GM21515 (cell line): Measurements from ENCODE around the gene HEG1.
"Not testable (repeated sequence)": the region's sequence is repeated elsewhere in the genome, so short reads cannot be mapped to it uniquely, and the experiment has no call there.

Experiments
- ATAC-seq: cut with Tn5 transposase; IDR thresholded peaks from one replicate; pipeline ENCODE4 v1.9.1; 2021; ENCODE audit not compliant: unreplicated experiment

Gene HEG1, protein sequence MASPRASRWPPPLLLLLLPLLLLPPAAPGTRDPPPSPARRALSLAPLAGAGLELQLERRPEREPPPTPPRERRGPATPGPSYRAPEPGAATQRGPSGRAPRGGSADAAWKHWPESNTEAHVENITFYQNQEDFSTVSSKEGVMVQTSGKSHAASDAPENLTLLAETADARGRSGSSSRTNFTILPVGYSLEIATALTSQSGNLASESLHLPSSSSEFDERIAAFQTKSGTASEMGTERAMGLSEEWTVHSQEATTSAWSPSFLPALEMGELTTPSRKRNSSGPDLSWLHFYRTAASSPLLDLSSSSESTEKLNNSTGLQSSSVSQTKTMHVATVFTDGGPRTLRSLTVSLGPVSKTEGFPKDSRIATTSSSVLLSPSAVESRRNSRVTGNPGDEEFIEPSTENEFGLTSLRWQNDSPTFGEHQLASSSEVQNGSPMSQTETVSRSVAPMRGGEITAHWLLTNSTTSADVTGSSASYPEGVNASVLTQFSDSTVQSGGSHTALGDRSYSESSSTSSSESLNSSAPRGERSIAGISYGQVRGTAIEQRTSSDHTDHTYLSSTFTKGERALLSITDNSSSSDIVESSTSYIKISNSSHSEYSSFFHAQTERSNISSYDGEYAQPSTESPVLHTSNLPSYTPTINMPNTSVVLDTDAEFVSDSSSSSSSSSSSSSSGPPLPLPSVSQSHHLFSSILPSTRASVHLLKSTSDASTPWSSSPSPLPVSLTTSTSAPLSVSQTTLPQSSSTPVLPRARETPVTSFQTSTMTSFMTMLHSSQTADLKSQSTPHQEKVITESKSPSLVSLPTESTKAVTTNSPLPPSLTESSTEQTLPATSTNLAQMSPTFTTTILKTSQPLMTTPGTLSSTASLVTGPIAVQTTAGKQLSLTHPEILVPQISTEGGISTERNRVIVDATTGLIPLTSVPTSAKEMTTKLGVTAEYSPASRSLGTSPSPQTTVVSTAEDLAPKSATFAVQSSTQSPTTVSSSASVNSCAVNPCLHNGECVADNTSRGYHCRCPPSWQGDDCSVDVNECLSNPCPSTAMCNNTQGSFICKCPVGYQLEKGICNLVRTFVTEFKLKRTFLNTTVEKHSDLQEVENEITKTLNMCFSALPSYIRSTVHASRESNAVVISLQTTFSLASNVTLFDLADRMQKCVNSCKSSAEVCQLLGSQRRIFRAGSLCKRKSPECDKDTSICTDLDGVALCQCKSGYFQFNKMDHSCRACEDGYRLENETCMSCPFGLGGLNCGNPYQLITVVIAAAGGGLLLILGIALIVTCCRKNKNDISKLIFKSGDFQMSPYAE (N-terminal part only)

DNA sequence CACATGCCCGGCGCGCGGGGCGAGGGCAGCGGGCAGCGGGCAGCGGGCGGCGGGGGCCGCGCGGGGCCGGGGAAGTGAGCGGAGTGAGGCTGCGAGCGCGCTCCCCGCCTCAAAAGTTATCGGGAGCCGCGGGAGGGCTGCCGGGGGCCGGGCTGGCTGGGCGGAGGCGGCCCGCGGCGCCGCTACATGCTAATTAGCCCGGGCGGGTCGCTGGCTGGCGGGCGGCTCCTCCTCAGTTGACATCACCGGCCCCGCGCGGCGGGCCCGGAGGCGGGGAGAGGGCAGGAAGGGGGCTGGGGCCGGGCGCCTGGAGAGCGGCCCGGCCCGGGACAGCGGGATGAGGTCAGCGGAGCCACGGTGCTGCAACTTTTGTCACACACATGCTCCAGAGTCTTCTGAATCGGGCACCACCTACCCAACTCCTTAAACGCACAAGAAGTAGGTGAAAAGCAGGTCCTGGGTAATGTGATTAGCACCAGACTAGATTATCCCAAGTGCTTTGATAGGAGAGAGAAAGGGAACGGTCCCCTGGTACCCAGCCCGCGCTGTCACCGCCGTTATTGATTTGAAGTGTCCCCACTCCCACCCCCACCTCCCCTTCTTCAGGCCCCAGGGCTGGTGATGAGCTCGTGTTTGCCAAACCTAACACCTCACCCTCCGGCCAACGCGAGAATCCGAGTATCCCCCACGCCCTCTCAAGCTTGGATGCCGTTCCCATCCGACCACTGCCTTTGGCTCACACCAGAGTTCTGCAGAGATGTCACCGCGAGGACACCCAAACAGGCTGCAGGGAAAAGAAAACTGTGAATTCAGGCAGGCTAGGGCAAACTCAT, at the start of gene HEG1:
Gene HEG1 (minus strand): TSS at position 85 of the 833 bp plus-strand sequence. CDS start 107 bp downstream, outside the sequence.
- peak; percentile 52 for ATAC-seq

DNA sequence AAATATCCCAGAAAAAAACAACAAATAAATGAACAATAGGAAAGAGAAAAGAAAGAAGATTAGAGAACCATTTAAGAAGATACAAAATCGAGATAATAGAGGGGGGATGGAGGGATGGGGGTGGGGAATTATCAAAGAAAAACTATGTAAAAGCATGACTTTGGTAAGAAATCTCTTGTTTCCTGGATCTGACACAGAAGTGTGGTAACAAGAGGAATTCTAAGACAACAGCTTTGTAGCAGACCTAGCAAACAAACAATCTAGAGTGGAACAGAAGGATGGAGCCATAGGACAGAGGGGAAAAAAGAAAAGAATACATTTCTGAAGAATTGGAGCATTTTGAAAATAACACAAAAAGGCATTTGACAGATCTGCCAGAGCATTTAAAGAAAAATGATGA, 49.3 kb upstream of the HEG1 start:
- no peak for ATAC-seq

DNA sequence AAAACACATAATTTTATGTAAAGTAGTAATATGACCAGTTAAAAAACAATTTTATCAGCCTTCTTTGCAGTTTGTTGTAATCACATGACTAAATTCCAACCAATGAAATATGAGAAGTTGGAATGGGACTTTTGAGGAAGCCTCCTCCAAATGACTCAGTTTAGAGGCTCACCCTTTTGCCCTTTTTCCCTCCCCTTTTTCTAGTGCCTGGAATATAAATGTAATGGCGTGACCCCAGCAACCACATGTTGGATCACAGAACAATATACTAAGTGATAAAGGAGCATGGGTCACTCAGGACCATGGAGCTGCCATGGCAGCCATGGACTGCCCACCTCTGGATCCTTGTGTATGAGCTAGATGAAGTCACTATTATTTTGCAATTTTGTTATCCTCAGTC, 48.8 kb upstream of the HEG1 start:
- ATAC-seq = no peak

- no peak for ATAC-seq
These were observed 47.6 kb upstream of the HEG1 start for GRCh38 chr3:125103406-125103805.

- no peak for ATAC-seq
These were observed 46.7 kb upstream of the HEG1 start for GRCh38 chr3:125102470-125102869.

DNA sequence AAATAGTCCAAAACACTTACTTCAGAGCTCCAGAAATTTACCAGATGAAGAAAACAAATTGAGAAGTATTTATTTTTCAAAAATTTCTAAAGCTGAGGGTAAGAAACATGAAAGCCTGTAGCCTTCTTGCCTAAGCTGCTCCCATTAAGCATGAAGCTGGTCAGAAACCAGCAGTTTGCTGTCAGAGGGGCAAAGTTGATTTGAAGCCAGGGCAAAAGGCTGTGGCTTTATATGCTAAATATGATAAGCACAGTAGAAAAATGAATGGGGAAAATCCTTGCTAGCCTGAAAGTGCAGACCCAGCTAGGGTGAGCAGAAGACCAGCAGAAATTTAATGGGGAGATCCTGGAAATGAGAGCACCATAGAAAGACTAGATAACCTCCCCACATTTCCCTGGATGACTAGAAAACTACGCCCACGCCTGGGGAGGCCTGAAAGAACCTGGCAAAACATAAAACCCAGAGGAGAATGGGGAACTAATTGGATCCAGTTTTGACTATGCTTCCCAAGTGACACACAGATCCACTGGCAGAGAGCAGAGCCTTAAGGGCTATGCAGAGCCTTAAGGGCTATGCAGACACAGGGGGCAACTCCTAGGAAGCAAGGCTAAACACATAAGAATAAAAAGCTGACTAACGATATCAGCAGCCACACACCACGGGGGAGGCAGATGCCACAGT, 43.0 kb upstream of the HEG1 start:
- ATAC-seq = no peak

DNA sequence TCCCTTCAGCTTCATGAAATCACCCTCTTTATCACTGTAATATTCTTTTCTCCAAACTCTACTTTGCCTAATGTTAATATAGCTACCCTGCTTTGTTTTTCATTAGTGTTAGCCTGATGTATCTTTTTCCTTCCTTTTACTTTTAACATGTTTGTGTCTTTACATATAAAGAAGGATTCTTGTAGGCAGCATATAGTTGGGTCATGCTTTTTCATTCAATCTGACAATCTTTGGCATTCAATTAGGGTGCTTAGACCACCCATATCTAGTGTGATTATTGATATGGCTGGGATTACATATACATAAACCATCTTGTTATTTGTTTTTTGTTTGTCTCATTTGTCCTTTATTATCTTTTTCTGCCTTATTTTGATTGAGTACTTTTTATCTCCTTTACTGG, 34.9 kb upstream of the HEG1 start:
- no peak for ATAC-seq

- ATAC-seq = no peak
These were observed 32.1 kb upstream of the HEG1 start for GRCh38 chr3:125087768-125088391.

DNA sequence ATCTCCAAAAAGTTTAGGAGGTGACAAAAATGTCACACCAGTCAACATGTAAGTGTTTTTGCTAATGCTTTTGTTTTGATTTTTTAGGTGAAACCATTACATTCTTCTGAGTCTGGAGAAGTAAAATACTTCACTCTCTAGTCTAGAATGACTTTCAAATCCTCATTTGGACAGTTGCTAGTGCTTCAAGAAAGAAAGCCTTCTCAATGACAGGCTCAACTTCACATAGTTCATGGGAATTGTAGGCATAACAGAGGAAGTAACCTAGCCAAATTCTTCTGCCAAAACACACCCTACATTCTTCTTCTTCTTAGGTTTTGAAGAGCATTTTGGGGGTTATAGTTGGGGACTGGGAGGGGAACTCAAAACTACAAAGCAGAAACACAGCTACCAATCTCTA, 29.4 kb upstream of the HEG1 start:
- no peak for ATAC-seq

- ATAC-seq = no peak
These were observed 28.0 kb upstream of the HEG1 start for GRCh38 chr3:125083776-125084175.

DNA sequence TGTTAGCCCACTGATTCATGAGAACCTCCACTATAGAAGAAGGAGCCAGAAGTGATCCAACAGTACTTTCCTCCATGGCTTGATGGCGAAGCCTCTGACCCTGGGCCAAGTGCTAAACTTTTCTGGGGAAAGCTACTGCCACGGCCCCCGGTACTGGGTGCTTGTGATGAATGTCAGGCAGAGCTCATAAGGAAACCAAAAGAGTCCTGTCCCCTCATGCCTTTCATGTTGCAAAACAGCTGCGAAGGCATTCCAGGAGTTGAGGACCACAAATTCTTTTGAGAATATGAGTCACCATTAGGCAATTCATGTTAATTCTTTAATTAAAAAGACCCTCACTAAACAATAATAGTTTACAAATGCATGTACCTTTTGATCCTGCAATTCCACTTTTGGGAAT, 26.5 kb upstream of the HEG1 start:
- not testable (repeated sequence) for ATAC-seq

- ATAC-seq = no peak
These were observed 24.3 kb upstream of the HEG1 start for GRCh38 chr3:125080077-125080476.

DNA sequence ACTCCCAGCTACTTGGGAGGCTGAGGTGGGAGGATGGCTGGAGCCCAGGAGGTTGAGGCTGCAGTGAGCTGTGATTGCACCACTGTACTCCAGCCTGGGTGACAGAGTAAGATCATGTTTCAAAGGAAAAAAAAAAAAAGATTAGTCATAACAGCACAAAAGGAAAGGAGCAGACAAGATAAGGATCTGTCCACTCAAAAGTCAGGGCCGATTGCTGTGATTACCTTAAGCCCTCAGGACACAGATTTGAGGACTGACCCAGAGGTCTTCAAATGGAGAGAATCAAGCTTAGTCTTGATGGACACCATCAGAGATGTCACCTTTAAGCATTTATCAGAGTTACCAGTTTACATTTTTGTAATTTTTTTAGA, 23.9 kb upstream of the HEG1 start:
- no peak for ATAC-seq

DNA sequence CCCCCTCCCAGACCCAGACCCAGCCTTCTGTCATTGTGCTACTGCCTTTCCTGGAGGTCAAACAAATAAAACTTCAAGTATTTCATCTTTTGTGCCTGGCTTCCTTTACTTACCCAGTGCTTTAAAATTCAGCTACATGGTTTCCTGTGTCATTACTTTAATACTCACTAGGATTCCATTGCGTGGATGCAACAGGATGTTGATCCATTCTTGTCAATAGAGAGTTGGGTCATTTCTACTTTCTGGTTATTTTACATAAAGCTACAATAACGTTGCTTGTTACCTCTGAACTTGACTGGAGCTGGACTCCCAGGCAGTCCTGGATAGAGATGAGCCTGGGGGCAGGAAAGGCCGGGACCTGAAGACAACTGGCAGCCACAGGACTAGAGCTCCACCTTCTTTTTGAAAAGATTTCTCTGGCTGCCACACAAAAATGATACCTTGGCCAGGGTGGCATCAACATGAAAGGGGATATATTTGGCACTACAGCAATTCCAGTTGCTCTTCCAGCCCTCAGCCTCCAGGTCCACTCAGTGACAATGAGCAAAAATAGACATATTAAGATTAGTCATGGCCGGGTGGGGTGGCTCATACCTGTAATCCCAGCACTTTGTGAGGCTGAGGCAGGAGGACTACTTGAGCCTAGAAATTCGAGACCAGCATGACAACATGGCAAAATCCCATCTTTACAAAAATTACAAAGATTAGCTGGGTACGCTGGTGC, 23.3 kb upstream of the HEG1 start:
- ATAC-seq = no peak

- no peak for ATAC-seq
These were observed 22.1 kb upstream of the HEG1 start for GRCh38 chr3:125077864-125078263.

DNA sequence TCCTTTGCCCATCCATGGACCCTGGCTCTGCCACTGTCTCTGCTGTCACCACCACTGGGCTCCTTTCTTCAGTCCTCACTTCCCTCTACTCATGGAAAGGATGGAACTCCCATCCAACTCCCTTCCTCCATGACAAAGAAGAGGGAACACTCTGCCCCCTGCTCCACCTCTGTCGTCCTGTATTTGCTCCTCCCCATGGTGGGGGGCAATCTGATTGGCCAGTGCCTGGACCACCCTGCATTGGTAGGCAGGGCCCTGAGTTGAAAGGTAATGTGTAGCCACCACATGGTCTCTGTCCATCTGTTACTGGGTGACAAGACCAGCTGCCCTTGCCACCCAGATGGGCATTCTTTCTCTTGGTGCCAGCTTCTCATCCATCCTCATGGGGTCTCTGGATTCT, 20.7 kb upstream of the HEG1 start:
- no peak for ATAC-seq

DNA sequence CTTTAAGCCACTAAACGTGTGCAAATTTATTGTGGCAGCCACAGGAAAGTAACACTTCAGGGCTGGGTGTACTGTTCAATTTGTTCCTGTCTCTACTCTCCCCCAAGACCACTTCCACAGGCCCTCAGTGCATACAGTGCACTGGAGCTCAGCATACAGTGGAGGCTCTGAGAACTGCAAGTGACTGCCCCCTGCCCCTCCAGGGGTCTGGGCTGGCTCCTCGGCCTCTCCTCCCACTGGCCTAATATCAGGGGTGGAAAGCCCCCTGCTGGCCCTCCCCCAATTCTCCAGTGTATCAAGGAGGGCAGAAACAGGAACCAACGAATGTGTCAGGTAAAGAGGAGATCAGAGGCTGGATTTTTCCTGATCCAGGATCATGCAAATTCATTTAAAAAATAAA, 19.9 kb upstream of the HEG1 start:
- ATAC-seq = no peak

- no peak for ATAC-seq
These were observed 17.7 kb upstream of the HEG1 start for GRCh38 chr3:125073390-125073905.
